K562 (cell line): Measurements from ENCODE around the gene COX4I2. TPM values are rescaled to one million over a fixed set of nuclear protein-coding genes. Genes with fewer than 3 reads are reported as not detected.
A peak's percentile ranks its signal among the peaks of the same experiment; 100 is the strongest.

Experiments used
- HBP1 ChIP-seq: fragments of 450-650 bp; formaldehyde crosslinking; IDR thresholded peaks from 2 replicates; pipeline ENCODE4 v1.4.0; 2022; ENCODE audit warnings: missing genetic modification characterization
- HSF4 ChIP-seq: fragments of 250-450 bp; sonication (Bioruptor Pico); IDR thresholded peaks from 2 replicates; pipeline ENCODE4 v2.1.2; 2022; ENCODE audit warnings: mild to moderate bottlenecking, moderate library complexity, borderline replicate concordance
- KLF6 ChIP-seq: fragments of 250-450 bp; sonication (Bioruptor Pico); IDR thresholded peaks from 2 replicates; pipeline ENCODE4 v1.4.0; 2020; ENCODE audit warnings: mild to moderate bottlenecking, moderate library complexity, borderline replicate concordance
- NCOR1 ChIP-seq: fragments of 450-650 bp; IDR thresholded peaks from 2 replicates; pipeline ENCODE4 v1.6.1; 2016; ENCODE audit warnings: mild to moderate bottlenecking, moderate library complexity
- REST ChIP-seq, 2 experiments: fragments of 450-650 bp; formaldehyde crosslinking in 1 of 2; IDR thresholded peaks; 2 replicates each; pipeline versions ENCODE4 v1.4.0 to v1.6.1; 2014 to 2020; ENCODE audit warnings: mild to moderate bottlenecking in 2 of 2, borderline replicate concordance in 1 of 2, low read depth in 1 of 2
- TSHZ1 ChIP-seq: fragments of 250-450 bp; sonication (Bioruptor Pico); IDR thresholded peaks from 2 replicates; pipeline ENCODE4 v1.4.0; 2020; ENCODE audit warnings: mild to moderate bottlenecking, moderate library complexity
- ZNF668 ChIP-seq: fragments of 250-450 bp; sonication (Bioruptor Pico); IDR thresholded peaks from 2 replicates; pipeline ENCODE4 v1.8.0; 2022; ENCODE audit warnings: mild to moderate bottlenecking, inconsistent platforms
- polyA plus RNA-seq, 8 experiments: library from polyadenylated mRNA; depleted of rRNA in 4 of 8; stranded (reverse) in 5 of 8; unstranded in 3 of 8; fragments of >200 nt; fragmentation: Nextera tagmentation in 2 of 8; fragmentation: Illumina TruSeq in 1 of 8; extraction: Ambion mirVana in 2 of 8; extraction: Trizol in 1 of 8; gene quantifications; 2 replicates each; pipeline versions ENCODE4 v1.2.1 to v1.2.3, GENCODE V29; 2011 to 2014; ENCODE audit warnings: inconsistent platforms in 1 of 8, missing spikeins in 1 of 8
- total RNA-seq, 7 experiments: library from RNA; depleted of rRNA in 6 of 7; stranded (reverse); fragments of >200 nt in 6 of 7; fragmentation: Illumina TruSeq in 2 of 7; extraction: Trizol in 2 of 7; gene quantifications; 2 replicates each; pipeline versions ENCODE4 v1.2.1 to v1.2.3, GENCODE V29; 2011 to 2021; ENCODE audit warnings: low replicate concordance in 1 of 7

The COX4I2 gene
- total and polyA plus RNA-seq, 9 of the 15 experiments (the other 6 are each of a cell fraction or from before 2014, with no cell fraction given): not detected

GRCh38 chr20:31670371-31671228, 32.9 kb downstream of the COX4I2 start (continued):
- peak; percentile 83 for TF ChIP-seq REST (IDR thresholded peaks at IDR 0.05; ENCODE audit: borderline replicate concordance)
- no peak for TF ChIP-seq REST (CRISPR knock-in tag; IDR thresholded peaks at IDR 0.05; ENCODE audit: low read depth)
- peak; percentile 69 for TF ChIP-seq NCOR1
- peak; percentile 63; the same call in 1 of the 2 replicates for TF ChIP-seq HBP1 (CRISPR knock-in tag)
- peak; percentile 57; the same call in 1 of the 2 replicates for TF ChIP-seq TSHZ1 (CRISPR knock-in tag)
- peak; percentile 72; the same call in 1 of the 2 replicates for TF ChIP-seq HSF4 (CRISPR knock-in tag)
- TF ChIP-seq KLF6 (CRISPR knock-in tag): peak; percentile 46; the same call in 1 of the 2 replicates
- peak; percentile 53; the same call in 1 of the 2 replicates for TF ChIP-seq ZNF668
